Stimulated activated effector memory CD8-positive, alpha-beta T cell treated with anti-CD3 and anti-CD28 coated beads, Interleukin-12 subunit alpha, Interleukin-12 subunit beta, amount 100 ng/mL, for 72 hours (primary cell): ENCODE data around the gene SIAH2.
A peak's percentile ranks its signal among the peaks of the same experiment; 100 is the strongest.

Experiments
- ATAC-seq: fragments of 150-1000 bp; cut with Tn5 transposase; 2 replicates; pipeline ENCODE4 v1.10.0; 2021
- DNase-seq, 2 donors: peaks; one replicate each; pipeline ENCODE4 v3.0.0; 2021 to 2022; ENCODE audit warnings: low spot score in 2 of 2
- H3K27ac Mint-ChIP-seq: one replicate; pipeline ENCODE4 v1.8.0; 2022; ENCODE audit warnings: mild to moderate bottlenecking, mixed read lengths
- H3K36me3 Mint-ChIP-seq: one replicate; pipeline ENCODE4 v1.8.0; 2022; ENCODE audit warnings: mild to moderate bottlenecking, mixed read lengths
- H3K4me1 Mint-ChIP-seq: one replicate; pipeline ENCODE4 v1.8.0; 2022; ENCODE audit warnings: mixed read lengths
- H3K4me3 Mint-ChIP-seq: one replicate; pipeline ENCODE4 v1.8.0; 2022; ENCODE audit warnings: mild to moderate bottlenecking, mixed read lengths
- H3K9me3 Mint-ChIP-seq: one replicate; pipeline ENCODE4 v1.8.0; 2022; ENCODE audit warnings: mixed read lengths

Gene SIAH2

GRCh38 chr3:150746791-150747590 lies 16.0 kb downstream of the SIAH2 start:
- H3K4me1 Mint-ChIP-seq, result peaks cover 90% of the 10 kb centered on the region
- ATAC-seq (no peak), DNase-seq (no peak)
- peak overlapping the region; percentile 60 for H3K27ac Mint-ChIP-seq
- peaks cover 100% of the 10 kb centered on the region for H3K36me3 Mint-ChIP-seq
- H3K4me3 Mint-ChIP-seq, result no peak overlapping the region
- no peaks in the 10 kb centered on the region for H3K9me3 Mint-ChIP-seq

GRCh38 chr3:150745832-150746231 lies 17.1 kb downstream of the SIAH2 start:
- Mint-ChIP-seq H3K36me3 (peaks cover 100% of the 10 kb centered on the region), H3K4me1 (peaks cover 89% of the 10 kb centered on the region), H3K9me3 (no peaks in the 10 kb centered on the region), H3K27ac (peak overlapping the region; percentile 14), H3K4me3 (peak overlapping the region; percentile 11)
- ATAC-seq (no peak), DNase-seq (no peak)

GRCh38 chr3:150744919-150745211 lies 18.1 kb downstream of the SIAH2 start:
- ATAC-seq, result no peak
- no peak for DNase-seq
- Mint-ChIP-seq H3K36me3 (peaks cover 100% of the 10 kb centered on the region), H3K4me1 (peaks cover 91% of the 10 kb centered on the region), H3K4me3 (no peak overlapping the region), H3K27ac (peak overlapping the region; percentile 56), H3K9me3 (no peaks in the 10 kb centered on the region)

- ATAC-seq, result no peak
- no peak overlapping the region for H3K4me3 Mint-ChIP-seq
Measured at GRCh38 chr3:150744041-150744918, 18.7 kb downstream of the SIAH2 start.

GRCh38 chr3:150743508-150743907 lies 19.5 kb downstream of the SIAH2 start:
- peaks cover 93% of the 10 kb centered on the region for H3K4me1 Mint-ChIP-seq
- DNase-seq (no peak), ATAC-seq (no peak)
- peak overlapping the region; percentile 56 for H3K27ac Mint-ChIP-seq
- no peaks in the 10 kb centered on the region for H3K9me3 Mint-ChIP-seq
- no peak overlapping the region for H3K4me3 Mint-ChIP-seq
- peaks cover 93% of the 10 kb centered on the region for H3K36me3 Mint-ChIP-seq

More at GRCh38 chr3:150744041-150744918, 18.7 kb downstream of the SIAH2 start:
- Mint-ChIP-seq H3K4me1 (peaks cover 93% of the 10 kb centered on the region), H3K27ac (peak overlapping the region; percentile 56), H3K36me3 (peaks cover 100% of the 10 kb centered on the region), H3K9me3 (no peaks in the 10 kb centered on the region)
- no peak for DNase-seq

GRCh38 chr3:150742679-150743078 lies 20.3 kb downstream of the SIAH2 start:
- no peak for ATAC-seq
- Mint-ChIP-seq H3K9me3 (no peaks in the 10 kb centered on the region), H3K36me3 (peaks cover 90% of the 10 kb centered on the region), H3K4me1 (peaks cover 96% of the 10 kb centered on the region), H3K27ac (peak overlapping the region; percentile 17), H3K4me3 (peak overlapping the region; percentile 43)
- no peak for DNase-seq

GRCh38 chr3:150742141-150742523 lies 20.8 kb downstream of the SIAH2 start:
- Mint-ChIP-seq H3K4me1 (peaks cover 96% of the 10 kb centered on the region), H3K9me3 (no peaks in the 10 kb centered on the region), H3K36me3 (peaks cover 85% of the 10 kb centered on the region), H3K4me3 (peak overlapping the region; percentile 43), H3K27ac (peak overlapping the region; percentile 17)
- no peak for DNase-seq
- ATAC-seq, result no peak

GRCh38 chr3:150741497-150742140 lies 21.4 kb downstream of the SIAH2 start:
- peak overlapping the region; percentile 65 for H3K4me3 Mint-ChIP-seq
- ATAC-seq, result no peak
- H3K36me3 Mint-ChIP-seq, result peaks cover 83% of the 10 kb centered on the region
- H3K4me1 Mint-ChIP-seq, result peaks cover 93% of the 10 kb centered on the region
- DNase-seq, result no peak
- no peaks in the 10 kb centered on the region for H3K9me3 Mint-ChIP-seq
- H3K27ac Mint-ChIP-seq, result peak overlapping the region; percentile 92

- ATAC-seq (peak; percentile 9), DNase-seq (no peak)
- Mint-ChIP-seq H3K27ac (peak overlapping the region; percentile 92), H3K4me1 (peaks cover 93% of the 10 kb centered on the region), H3K4me3 (peak overlapping the region; percentile 65), H3K36me3 (peaks cover 82% of the 10 kb centered on the region), H3K9me3 (no peaks in the 10 kb centered on the region)
Measured at GRCh38 chr3:150740733-150741496, 22.1 kb downstream of the SIAH2 start.

GRCh38 chr3:150739877-150740645 lies 22.9 kb downstream of the SIAH2 start:
- Mint-ChIP-seq H3K9me3 (no peaks in the 10 kb centered on the region), H3K4me1 (peaks cover 92% of the 10 kb centered on the region), H3K36me3 (peaks cover 74% of the 10 kb centered on the region), H3K27ac (peak overlapping the region; percentile 92), H3K4me3 (peak overlapping the region; percentile 65)
- DNase-seq, result no peak
- ATAC-seq, result peak; percentile 45

- Mint-ChIP-seq H3K36me3 (peaks cover 66% of the 10 kb centered on the region), H3K4me1 (peaks cover 88% of the 10 kb centered on the region), H3K27ac (peak overlapping the region; percentile 92), H3K4me3 (peak overlapping the region; percentile 65), H3K9me3 (no peaks in the 10 kb centered on the region)
- DNase-seq (no peak), ATAC-seq (no peak)
Measured at GRCh38 chr3:150739200-150739863, 23.6 kb downstream of the SIAH2 start.

- Mint-ChIP-seq H3K4me3 (peak overlapping the region; percentile 65), H3K9me3 (no peaks in the 10 kb centered on the region), H3K36me3 (peaks cover 60% of the 10 kb centered on the region), H3K27ac (peak overlapping the region; percentile 92), H3K4me1 (peaks cover 85% of the 10 kb centered on the region)
- no peak for ATAC-seq
- DNase-seq, result no peak
Measured at GRCh38 chr3:150738688-150739087, 24.3 kb downstream of the SIAH2 start.

GRCh38 chr3:150737874-150738679 lies 24.9 kb downstream of the SIAH2 start:
- H3K36me3 Mint-ChIP-seq, result peaks cover 54% of the 10 kb centered on the region
- H3K4me1 Mint-ChIP-seq, result peaks cover 86% of the 10 kb centered on the region
- H3K9me3 Mint-ChIP-seq, result no peaks in the 10 kb centered on the region
- H3K4me3 Mint-ChIP-seq, result peak overlapping the region; percentile 65
- ATAC-seq (peak; percentile 90), DNase-seq (peak in 1 of 2 donors; percentile 72)
- H3K27ac Mint-ChIP-seq, result peak overlapping the region; percentile 92
